Ascending aorta (tissue), 2 donors: Measurements from ENCODE around the gene CEP85L. TPM values are rescaled to one million over a fixed set of nuclear protein-coding genes. Genes with fewer than 3 reads are reported as not detected.

Source experiments
- DNase-seq, 2 donors: peaks; one replicate each; pipeline ENCODE4 v3.0.0-alpha.2; 2019; ENCODE audit warnings: low spot score in 2 of 2
- H3K27ac ChIP-seq, 2 donors: fragments of 200-600 bp; sonication (generic); one replicate each; pipeline ENCODE4 v1.5.1; 2016 to 2017; ENCODE audit warnings: mild to moderate bottlenecking in 1 of 2
- H3K27me3 ChIP-seq: fragments of 200-600 bp; sonication (generic); one replicate; pipeline ENCODE4 v1.5.1; 2017
- H3K36me3 ChIP-seq, 2 donors: fragments of 200-600 bp; sonication (generic); one replicate each; pipeline ENCODE4 v1.5.1; 2016
- H3K4me1 ChIP-seq, 2 donors: fragments of 200-600 bp; sonication (generic); one replicate each; pipeline ENCODE4 v1.5.1; 2016 to 2017; ENCODE audit warnings: mild to moderate bottlenecking in 1 of 2
- H3K4me3 ChIP-seq, 2 donors: fragments of 200-600 bp; sonication (generic); one replicate each; pipeline ENCODE4 v1.5.1; 2016 to 2017; ENCODE audit warnings: mild to moderate bottlenecking in 1 of 2
- H3K9me3 ChIP-seq, 2 donors: fragments of 200-600 bp; sonication (generic); one replicate each; pipeline ENCODE4 v1.5.1; 2016
- intact Hi-C: fragments of 100-400 bp; cut with DNase I; formaldehyde crosslinking; loops from one replicate; pipeline ENCODE4 v1.15.1; 2023
- total RNA-seq: library from RNA; depleted of rRNA; stranded (reverse); fragments of >200 nt; gene quantifications from one replicate; pipeline ENCODE4 v1.1.0, GENCODE V29; 2016
- TF ChIP-seq, protein P1 (sequence below), 3 experiments: fragments of 200-600 bp in 2 of 3; fragments of 450-650 bp in 1 of 3; sonication (generic) in 2 of 3; IDR thresholded peaks; one replicate each; pipeline ENCODE4 v1.5.1; 2016 to 2019; ENCODE audit warnings: antibody characterized with exemption in 3 of 3, mild to moderate bottlenecking in 1 of 3, moderate library complexity in 1 of 3

The CEP85L gene
- total RNA-seq, 1 donor from 2014 or later: 15.0 TPM

DNA sequence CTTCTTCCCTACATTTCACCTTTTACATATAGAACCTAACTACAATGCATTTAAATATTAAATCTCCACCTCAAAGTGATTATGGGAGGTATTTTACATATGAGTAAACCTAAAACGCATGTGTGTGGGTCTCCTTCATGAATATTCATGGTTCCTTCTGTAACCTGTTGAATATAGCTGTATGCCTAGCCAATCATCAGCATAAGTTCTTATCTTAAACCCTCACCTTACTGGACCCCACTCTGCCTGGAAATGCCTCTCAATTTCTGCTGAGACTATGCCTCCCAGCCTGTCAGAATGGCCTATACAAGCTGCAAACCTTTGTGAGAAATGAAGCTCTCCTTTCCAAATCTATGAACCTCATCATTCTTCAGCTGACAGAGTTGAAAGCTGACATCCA lies 21.3 kb downstream of the CEP85L start:
- TF ChIP-seq, protein P1, sequence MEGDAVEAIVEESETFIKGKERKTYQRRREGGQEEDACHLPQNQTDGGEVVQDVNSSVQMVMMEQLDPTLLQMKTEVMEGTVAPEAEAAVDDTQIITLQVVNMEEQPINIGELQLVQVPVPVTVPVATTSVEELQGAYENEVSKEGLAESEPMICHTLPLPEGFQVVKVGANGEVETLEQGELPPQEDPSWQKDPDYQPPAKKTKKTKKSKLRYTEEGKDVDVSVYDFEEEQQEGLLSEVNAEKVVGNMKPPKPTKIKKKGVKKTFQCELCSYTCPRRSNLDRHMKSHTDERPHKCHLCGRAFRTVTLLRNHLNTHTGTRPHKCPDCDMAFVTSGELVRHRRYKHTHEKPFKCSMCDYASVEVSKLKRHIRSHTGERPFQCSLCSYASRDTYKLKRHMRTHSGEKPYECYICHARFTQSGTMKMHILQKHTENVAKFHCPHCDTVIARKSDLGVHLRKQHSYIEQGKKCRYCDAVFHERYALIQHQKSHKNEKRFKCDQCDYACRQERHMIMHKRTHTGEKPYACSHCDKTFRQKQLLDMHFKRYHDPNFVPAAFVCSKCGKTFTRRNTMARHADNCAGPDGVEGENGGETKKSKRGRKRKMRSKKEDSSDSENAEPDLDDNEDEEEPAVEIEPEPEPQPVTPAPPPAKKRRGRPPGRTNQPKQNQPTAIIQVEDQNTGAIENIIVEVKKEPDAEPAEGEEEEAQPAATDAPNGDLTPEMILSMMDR (IDR thresholded peaks at IDR 0.05): no peak
- H3K4me3 ChIP-seq: no peak overlapping the region
- no peaks in the 10 kb centered on the region for H3K27me3 ChIP-seq
- no peak for DNase-seq
- H3K27ac ChIP-seq: no peak overlapping the region
- no peaks in the 10 kb centered on the region for H3K36me3 ChIP-seq
- H3K9me3 ChIP-seq: no peaks in the 10 kb centered on the region
- intact Hi-C loops: no loop called here
- no peaks in the 10 kb centered on the region for H3K4me1 ChIP-seq

DNA sequence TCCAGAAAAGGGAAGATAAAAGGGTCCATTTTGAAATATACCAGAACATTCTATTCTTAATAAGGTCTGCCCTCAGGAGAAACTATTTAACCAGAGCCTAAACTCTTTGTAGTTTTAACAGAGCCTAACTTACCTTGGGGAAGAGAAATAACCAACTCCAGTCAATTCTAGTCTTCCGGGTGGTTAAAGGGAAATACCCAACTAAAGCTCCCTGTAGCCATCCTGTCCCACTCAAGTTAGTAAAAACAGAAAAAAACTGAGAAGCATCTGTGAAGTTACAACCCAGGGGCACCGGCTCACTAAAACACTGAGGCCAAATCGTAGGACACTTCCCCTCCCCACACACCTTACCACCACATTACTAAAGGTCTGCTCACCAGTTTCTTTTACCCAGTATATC lies 23.7 kb downstream of the CEP85L start:
- DNase-seq: no peak
- Histone ChIP-seq H3K9me3 (no peaks in the 10 kb centered on the region), H3K27ac (no peak overlapping the region), H3K4me3 (no peak overlapping the region), H3K27me3 (no peaks in the 10 kb centered on the region), H3K36me3 (no peaks in the 10 kb centered on the region), H3K4me1 (no peaks in the 10 kb centered on the region)
- TF ChIP-seq, protein P1 (IDR thresholded peaks at IDR 0.05): no peak
- intact Hi-C loops: no loop called here

- no peaks in the 10 kb centered on the region for H3K27me3 ChIP-seq
- no peak for DNase-seq
- H3K4me1 ChIP-seq: no peaks in the 10 kb centered on the region
- H3K27ac ChIP-seq: no peak overlapping the region
- intact Hi-C loops: no loop called here
- no peaks in the 10 kb centered on the region for H3K9me3 ChIP-seq
- no peak overlapping the region for H3K4me3 ChIP-seq
- H3K36me3 ChIP-seq: no peaks in the 10 kb centered on the region
- TF ChIP-seq, protein P1 (IDR thresholded peaks at IDR 0.05): no peak
Measured at GRCh38 chr6:118625833-118626232, 25.6 kb downstream of the CEP85L start.

- Histone ChIP-seq H3K27ac (no peak overlapping the region), H3K36me3 (no peaks in the 10 kb centered on the region), H3K4me1 (peaks cover 3% of the 10 kb centered on the region in 2 donors), H3K27me3 (no peaks in the 10 kb centered on the region), H3K9me3 (no peaks in the 10 kb centered on the region), H3K4me3 (no peak overlapping the region)
- TF ChIP-seq, protein P1 (IDR thresholded peaks at IDR 0.05): no peak
- no peak for DNase-seq
- intact Hi-C loops: no loop called here
Measured at GRCh38 chr6:118621799-118622470, 29.5 kb downstream of the CEP85L start.

DNA sequence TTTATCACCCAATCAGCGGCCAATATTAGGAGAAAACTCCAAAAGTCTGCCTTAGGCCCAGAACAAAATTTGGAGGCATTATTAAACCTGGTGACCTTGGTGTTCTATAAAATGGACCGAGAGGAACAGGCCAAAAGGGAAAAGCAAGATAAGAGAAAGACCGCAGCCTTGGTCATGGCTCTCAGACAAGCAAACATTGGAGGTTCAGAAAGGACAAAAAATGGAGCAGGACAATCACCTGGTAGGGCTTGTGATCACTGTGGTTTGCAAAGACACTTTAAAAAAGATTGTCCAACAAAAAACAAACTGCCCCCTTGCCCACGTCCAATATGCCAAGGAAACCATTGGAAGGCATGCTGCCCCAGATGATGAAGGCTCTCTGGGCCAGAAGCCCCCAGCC lies 31.2 kb downstream of the CEP85L start:
- intact Hi-C loops: no loop called here
- no peak overlapping the region for H3K27ac ChIP-seq
- TF ChIP-seq, protein P1 (IDR thresholded peaks at IDR 0.05): no peak
- H3K4me3 ChIP-seq: no peak overlapping the region
- no peaks in the 10 kb centered on the region for H3K36me3 ChIP-seq
- no peak for DNase-seq
- H3K27me3 ChIP-seq: no peaks in the 10 kb centered on the region
- H3K9me3 ChIP-seq: no peaks in the 10 kb centered on the region
- peaks cover 3% of the 10 kb centered on the region in 2 donors for H3K4me1 ChIP-seq
